ENCODE measurements around the gene PPY.
A peak's percentile ranks its signal among the peaks of the same experiment; 100 is the strongest.
"Not testable (repeated sequence)": the region's sequence is repeated elsewhere in the genome, so short reads cannot be mapped to it uniquely, and the experiment has no call there.

Gene PPY

DNA sequence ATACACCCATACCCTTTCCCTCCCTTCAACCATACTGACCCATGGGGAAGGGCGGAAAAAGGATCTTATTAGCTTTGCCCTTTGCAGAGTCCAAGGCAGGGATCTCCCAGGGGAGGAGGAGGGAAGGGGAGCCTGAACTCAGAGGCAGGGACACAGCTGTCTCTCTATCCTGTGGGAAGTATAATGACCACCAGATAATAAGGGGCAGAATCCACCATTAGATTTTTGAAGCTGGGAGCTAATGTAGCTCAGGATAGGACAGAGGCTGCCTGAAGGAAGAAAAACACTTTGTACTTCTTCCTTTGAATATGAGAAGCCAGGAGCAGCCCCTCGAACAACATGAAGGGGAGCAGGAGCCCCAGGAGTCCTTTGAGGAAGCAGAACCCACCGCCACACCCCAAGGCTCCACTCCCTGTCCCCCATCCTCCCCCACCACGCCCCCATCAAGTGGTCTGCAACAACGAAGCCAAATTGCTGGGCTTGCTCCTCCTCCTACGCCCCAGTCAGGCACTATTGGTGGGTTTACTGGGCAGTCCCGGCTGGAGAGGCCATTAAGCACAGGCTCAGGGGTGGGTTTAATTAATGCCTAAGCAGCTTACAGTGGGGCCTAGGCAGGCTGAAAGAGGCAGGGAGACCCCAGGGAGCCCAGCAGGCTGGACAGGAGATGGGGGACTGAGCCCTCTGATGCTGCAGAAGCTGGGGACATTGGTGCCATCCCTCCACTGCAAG is 40.3 kb downstream of the PPY start:
- no peak for DNase-seq

DNA sequence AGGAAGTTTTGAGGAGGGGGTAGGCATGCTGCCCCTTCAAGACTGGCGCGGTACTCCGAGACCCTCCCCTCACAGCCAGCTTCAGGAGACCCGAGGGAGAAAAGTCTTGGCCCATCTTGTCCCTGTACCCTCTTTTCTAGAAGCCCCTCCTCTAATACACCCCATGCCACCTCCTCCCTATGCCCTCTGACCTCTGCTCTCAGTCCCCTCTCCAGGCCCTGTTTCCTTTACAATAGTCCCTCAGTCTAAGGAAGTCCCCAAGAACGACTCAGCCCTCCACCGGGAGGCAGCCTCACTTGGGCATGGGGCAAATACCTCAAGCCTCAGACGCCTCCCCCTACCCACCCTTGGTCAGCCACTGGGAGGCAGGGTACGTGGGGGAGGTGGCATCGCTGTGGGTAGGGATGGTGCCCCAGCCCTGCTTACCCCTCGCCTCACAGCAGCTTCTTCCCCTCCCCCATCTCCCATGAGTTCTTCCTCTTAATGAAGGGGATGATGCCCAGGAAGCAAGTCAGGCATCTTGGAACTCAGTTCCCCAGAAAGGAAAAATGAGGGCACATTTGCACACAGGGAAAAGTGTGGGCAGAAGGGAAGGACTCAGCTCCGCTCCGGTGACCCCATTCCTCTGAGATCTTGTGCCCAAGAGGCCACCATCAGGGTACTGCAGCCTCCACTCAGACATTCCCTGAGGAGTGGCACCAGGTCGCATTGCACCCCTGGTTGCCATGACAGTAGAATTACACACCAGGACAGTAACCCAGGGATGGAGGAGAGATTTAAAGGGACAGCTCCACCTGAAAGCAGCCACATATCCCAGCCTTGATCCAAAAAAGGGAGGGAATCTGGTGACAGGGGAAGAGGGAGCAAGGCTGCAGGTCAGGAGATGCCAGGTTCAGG is 41.2 kb downstream of the PPY start:
- DNase-seq = no peak

DNA sequence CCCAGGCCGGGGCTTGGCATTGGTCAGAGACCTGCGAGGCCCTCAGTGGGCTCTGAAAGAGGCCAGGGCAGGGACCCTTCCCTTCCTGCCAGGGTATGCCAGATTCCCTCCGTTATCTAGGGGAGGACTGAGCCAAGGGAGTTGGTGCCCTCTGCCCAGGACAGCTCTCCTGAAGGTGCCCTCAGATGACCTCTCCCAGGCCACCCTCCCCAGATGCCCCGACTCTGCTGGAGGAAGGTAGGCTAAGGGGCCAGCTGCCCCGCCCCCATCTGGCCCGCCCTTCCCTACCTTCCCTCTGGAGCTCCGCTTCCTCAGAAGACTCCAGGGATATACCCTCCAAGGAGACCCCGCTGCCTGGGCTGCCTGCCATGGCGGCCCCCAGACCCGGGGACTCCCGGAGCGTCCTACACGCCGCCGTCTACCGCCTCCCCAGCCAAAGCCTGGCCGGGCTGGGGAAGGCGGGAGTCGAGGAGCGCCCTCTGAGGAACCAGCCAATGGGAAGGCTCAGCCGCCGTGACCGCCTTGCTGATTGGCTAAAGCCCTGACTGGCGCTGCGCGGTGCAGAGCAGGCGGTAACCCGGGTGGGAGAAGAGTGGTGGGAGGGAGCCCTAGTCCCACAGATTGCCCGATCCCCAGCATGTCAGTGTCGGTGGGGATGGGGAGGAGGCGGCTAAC is 42.0 kb downstream of the PPY start:
- peak; percentile 87 to 91 for DNase-seq

DNA sequence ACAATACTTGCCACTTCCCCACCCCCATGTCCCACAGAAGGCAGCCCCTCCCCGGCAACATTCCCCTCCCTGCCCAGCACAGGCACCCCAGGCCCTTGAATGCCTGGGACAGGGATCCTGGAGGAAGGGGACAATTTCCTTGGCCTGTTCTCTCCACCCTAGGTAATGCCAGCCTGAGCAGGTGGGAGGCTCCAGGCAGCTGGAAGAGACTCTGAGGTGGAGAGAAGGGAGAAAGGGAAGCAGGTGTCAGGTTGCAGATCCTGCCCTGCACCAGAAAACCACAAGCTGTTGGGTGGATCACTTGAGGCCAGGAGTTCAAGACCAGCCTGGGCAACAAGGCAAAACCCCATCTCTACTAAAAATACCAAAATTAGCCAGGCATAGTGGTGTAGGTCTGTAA is 43.8 kb downstream of the PPY start:
- no peak for DNase-seq

DNA sequence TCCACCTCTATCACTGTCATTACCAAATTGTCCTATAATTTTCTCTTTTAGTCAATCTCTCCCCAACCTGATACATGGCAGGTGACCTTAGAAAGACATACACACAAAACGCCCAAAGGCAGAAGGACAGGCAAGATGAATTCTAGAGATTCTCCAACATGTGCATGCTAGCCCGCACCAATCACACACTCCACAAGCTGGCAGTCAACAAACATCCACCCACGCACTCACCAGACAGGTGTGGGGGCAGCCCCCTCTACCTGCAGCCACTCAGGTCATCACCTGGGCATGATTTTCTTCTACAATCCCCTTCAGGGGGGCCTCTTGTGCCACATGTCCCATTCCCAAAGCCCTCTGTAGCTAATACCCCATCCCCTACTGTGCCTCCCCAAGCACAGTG is 44.4 kb downstream of the PPY start:
- DNase-seq = no peak

DNA sequence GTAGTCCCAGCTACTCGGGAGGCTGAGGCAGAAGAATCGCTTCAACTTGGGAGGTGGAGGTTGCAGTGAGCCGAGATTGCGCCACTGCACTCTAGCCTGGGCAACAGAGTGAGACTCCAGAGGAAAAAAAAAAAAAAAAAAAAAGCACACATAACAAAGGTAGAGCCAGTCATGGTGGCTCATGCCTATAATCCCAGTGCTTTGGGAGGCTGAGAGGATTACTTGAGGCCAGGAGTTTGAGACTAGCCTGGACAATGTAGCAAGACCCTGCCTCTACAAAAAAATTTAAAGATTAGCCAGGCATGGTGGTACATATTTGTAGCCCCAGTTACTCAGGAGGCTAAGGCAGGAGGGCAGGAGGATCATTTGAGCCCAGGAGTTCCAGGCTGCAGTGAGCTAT is 47.8 kb downstream of the PPY start:
- DNase-seq = not testable (repeated sequence)

DNA sequence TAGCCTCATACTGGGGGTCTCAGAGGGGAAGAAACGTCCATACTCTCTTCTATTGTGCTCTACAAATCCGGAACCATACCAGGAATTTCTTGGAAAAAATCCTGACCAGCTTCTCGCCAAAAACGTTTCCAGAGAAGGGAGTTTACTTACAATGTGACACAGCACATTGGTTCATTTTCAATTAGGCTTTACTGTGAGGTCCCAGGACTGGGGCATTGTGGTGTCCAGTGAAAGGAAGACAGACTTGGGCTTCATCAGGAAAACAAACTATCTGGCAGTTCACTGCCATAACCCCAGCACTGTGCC is 49.7 kb downstream of the PPY start:
- DNase-seq = no peak

DNA sequence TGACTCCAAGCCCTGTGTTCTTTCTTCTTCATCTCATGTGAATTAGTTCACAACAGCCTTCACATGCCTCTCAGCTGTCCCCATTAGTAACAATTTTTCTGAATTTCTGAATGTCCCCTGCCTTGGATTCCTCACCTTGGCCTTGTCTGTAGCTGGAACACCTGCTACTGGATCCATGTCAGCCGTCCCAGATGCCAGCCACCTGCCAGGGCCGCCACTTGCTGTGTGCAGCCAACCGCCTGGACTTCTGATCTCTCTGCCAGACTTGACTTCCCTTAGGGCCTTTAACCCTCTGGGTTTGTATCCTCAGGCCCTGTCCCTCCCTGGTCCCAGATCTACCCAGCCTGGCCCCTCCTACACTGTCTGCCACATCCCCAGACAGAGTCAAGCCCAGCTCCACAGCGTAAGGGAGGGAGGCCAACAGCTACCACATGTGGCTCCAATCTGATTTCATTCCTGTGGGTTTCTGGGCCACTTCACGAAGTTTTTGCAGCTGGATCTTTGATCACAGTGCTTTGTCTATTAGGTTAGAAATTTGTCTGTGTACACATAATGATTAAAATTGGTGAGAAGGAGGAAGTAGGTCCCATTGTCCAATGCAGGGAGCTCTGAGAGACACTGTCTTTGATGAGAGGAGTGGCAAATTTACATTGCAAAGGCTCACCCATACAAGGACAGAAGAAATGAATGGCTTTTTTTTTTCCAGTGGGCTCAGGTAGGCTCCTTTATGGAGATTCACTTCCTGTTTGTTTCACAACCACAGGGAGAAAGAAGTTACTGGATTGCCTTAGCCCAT is 50.2 kb downstream of the PPY start:
- DNase-seq = no peak

All from activated T-cell treated with anti-CD3 and anti-CD28 coated beads, Interleukin-2, amount 50 U/mL, for 48 hours (primary cell).